ENCODE results near the gene MACROH2A1.

DNA sequence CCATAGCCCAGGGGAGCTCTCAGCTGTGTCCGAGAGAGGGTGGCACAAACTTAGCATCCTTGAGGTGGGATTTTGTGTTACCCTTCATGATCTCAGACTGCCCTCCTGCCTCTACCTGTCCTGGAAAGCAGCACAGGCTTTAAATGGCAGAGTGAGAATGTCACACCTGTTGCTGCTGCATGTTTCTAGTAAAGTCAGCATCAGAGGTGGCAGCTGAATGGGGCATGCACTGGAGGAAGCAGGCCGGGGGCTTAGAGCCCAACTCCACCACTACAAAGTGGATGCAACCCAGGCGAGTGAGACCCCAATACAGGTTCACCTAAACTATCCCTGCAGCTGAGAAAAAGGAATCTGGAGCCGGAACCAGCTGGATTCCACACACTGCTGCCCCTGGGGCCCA lies 51.6 kb downstream of the MACROH2A1 start:
- TF ChIP-seq, protein P1, sequence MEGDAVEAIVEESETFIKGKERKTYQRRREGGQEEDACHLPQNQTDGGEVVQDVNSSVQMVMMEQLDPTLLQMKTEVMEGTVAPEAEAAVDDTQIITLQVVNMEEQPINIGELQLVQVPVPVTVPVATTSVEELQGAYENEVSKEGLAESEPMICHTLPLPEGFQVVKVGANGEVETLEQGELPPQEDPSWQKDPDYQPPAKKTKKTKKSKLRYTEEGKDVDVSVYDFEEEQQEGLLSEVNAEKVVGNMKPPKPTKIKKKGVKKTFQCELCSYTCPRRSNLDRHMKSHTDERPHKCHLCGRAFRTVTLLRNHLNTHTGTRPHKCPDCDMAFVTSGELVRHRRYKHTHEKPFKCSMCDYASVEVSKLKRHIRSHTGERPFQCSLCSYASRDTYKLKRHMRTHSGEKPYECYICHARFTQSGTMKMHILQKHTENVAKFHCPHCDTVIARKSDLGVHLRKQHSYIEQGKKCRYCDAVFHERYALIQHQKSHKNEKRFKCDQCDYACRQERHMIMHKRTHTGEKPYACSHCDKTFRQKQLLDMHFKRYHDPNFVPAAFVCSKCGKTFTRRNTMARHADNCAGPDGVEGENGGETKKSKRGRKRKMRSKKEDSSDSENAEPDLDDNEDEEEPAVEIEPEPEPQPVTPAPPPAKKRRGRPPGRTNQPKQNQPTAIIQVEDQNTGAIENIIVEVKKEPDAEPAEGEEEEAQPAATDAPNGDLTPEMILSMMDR (IDR thresholded peaks at IDR 0.05): no peak
- TF ChIP-seq POLR2A (IDR thresholded peaks at IDR 0.05): no peak
- TF ChIP-seq EP300 (IDR thresholded peaks at IDR 0.05): no peak
- no peak for TF ChIP-seq POLR2AphosphoS5 (IDR thresholded peaks at IDR 0.05)
